Measurements from ENCODE around the gene FBN1. TPM values are rescaled to one million over a fixed set of nuclear protein-coding genes. Genes with fewer than 3 reads are reported as not detected.

FBN1 gene
- total and polyA plus RNA-seq, 2 experiments from 2014 or later: 1.9 to 3.8 TPM

DNA sequence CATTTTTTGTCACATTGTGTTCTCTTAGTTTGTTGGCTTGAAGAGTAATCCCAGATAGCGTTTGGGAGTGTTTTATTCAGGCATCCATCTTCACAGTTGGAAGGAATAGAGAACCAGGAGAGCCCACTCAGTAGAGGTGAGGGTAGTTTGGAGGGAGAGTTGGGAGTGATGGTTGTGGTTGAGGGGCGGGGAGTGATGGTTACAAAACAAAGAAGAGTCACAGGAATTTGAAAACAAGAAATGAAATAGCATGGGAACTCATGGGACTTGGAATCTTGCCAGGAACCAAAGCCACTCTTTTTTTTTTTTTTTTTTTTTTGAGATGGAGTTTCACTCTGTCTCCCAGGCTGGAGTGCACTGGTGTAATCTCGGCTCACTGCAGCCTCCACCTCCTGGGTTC, 278.0 kb downstream of the FBN1 start:
- no peaks in the 10 kb centered on the region for H4K20me1 ChIP-seq (replicated peaks; ENCODE audit: insufficient read depth)
- Mint-ChIP-seq H3K4me1 (no peaks in the 10 kb centered on the region), H3K4me3 (no peak overlapping the region), H3K27ac (no peak overlapping the region), H3K9me3 (no peaks in the 10 kb centered on the region), H3K27me3 (ENCODE audit: insufficient read depth, low read depth, poor library complexity) (peaks cover 2% of the 10 kb centered on the region), H3K36me3 (ENCODE audit: low read depth) (no peaks in the 10 kb centered on the region)
- H3F3A ChIP-seq (replicated peaks; ENCODE audit: low read depth): no peaks in the 10 kb centered on the region
- H3K27me3 ChIP-seq (ENCODE audit: insufficient read depth): no peaks in the 10 kb centered on the region
- no peak overlapping the region for H2AFZ ChIP-seq
- no peaks in the 10 kb centered on the region for H3K79me2 ChIP-seq (replicated peaks; ENCODE audit: insufficient read depth)
- no peaks in the 10 kb centered on the region for H3K4me1 ChIP-seq (ENCODE audit: insufficient read depth)
- H3K4me3 ChIP-seq: no peak overlapping the region
- H3K4me2 ChIP-seq: no peak overlapping the region
- no peak for DNase-seq (ENCODE audit: low spot score)
- TF ChIP-seq JUNB (IDR thresholded peaks at IDR 0.05; ENCODE audit: unreplicated experiment): no peak
- TF ChIP-seq, protein P1, sequence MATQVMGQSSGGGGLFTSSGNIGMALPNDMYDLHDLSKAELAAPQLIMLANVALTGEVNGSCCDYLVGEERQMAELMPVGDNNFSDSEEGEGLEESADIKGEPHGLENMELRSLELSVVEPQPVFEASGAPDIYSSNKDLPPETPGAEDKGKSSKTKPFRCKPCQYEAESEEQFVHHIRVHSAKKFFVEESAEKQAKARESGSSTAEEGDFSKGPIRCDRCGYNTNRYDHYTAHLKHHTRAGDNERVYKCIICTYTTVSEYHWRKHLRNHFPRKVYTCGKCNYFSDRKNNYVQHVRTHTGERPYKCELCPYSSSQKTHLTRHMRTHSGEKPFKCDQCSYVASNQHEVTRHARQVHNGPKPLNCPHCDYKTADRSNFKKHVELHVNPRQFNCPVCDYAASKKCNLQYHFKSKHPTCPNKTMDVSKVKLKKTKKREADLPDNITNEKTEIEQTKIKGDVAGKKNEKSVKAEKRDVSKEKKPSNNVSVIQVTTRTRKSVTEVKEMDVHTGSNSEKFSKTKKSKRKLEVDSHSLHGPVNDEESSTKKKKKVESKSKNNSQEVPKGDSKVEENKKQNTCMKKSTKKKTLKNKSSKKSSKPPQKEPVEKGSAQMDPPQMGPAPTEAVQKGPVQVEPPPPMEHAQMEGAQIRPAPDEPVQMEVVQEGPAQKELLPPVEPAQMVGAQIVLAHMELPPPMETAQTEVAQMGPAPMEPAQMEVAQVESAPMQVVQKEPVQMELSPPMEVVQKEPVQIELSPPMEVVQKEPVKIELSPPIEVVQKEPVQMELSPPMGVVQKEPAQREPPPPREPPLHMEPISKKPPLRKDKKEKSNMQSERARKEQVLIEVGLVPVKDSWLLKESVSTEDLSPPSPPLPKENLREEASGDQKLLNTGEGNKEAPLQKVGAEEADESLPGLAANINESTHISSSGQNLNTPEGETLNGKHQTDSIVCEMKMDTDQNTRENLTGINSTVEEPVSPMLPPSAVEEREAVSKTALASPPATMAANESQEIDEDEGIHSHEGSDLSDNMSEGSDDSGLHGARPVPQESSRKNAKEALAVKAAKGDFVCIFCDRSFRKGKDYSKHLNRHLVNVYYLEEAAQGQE (IDR thresholded peaks at IDR 0.05; ENCODE audit: unreplicated experiment): no peak
- no peak for TF ChIP-seq EZH2 (IDR thresholded peaks at IDR 0.05; ENCODE audit: low read depth, unreplicated experiment)
- TF ChIP-seq ZNF114 (CRISPR knock-in tag; IDR thresholded peaks at IDR 0.05): no peak
- TF ChIP-seq POLR2AphosphoS5 (IDR thresholded peaks at IDR 0.05; ENCODE audit: low read depth): no peak
- TF ChIP-seq, protein P2, sequence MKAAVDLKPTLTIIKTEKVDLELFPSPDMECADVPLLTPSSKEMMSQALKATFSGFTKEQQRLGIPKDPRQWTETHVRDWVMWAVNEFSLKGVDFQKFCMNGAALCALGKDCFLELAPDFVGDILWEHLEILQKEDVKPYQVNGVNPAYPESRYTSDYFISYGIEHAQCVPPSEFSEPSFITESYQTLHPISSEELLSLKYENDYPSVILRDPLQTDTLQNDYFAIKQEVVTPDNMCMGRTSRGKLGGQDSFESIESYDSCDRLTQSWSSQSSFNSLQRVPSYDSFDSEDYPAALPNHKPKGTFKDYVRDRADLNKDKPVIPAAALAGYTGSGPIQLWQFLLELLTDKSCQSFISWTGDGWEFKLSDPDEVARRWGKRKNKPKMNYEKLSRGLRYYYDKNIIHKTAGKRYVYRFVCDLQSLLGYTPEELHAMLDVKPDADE (IDR thresholded peaks at IDR 0.05): no peak
- no peak for TF ChIP-seq NANOG (IDR thresholded peaks at IDR 0.05; ENCODE audit: borderline replicate concordance)
- TF ChIP-seq ZNF331 (CRISPR knock-in tag; IDR thresholded peaks at IDR 0.05; ENCODE audit: low read depth): no peak
- TF ChIP-seq, protein P3, sequence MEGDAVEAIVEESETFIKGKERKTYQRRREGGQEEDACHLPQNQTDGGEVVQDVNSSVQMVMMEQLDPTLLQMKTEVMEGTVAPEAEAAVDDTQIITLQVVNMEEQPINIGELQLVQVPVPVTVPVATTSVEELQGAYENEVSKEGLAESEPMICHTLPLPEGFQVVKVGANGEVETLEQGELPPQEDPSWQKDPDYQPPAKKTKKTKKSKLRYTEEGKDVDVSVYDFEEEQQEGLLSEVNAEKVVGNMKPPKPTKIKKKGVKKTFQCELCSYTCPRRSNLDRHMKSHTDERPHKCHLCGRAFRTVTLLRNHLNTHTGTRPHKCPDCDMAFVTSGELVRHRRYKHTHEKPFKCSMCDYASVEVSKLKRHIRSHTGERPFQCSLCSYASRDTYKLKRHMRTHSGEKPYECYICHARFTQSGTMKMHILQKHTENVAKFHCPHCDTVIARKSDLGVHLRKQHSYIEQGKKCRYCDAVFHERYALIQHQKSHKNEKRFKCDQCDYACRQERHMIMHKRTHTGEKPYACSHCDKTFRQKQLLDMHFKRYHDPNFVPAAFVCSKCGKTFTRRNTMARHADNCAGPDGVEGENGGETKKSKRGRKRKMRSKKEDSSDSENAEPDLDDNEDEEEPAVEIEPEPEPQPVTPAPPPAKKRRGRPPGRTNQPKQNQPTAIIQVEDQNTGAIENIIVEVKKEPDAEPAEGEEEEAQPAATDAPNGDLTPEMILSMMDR (conservative IDR thresholded peaks at IDR 0.05; ENCODE audit: low read depth in 2 of 2): no peak
- no peak for TF ChIP-seq CREB1 (CRISPR knock-in tag; IDR thresholded peaks at IDR 0.05; ENCODE audit: low read depth)
- TF ChIP-seq STAT1 (IDR thresholded peaks at IDR 0.05; ENCODE audit: unreplicated experiment): no peak
- no peak for TF ChIP-seq EZH2phosphoT487 (IDR thresholded peaks at IDR 0.05; ENCODE audit: unreplicated experiment)
- TF ChIP-seq, protein P4, sequence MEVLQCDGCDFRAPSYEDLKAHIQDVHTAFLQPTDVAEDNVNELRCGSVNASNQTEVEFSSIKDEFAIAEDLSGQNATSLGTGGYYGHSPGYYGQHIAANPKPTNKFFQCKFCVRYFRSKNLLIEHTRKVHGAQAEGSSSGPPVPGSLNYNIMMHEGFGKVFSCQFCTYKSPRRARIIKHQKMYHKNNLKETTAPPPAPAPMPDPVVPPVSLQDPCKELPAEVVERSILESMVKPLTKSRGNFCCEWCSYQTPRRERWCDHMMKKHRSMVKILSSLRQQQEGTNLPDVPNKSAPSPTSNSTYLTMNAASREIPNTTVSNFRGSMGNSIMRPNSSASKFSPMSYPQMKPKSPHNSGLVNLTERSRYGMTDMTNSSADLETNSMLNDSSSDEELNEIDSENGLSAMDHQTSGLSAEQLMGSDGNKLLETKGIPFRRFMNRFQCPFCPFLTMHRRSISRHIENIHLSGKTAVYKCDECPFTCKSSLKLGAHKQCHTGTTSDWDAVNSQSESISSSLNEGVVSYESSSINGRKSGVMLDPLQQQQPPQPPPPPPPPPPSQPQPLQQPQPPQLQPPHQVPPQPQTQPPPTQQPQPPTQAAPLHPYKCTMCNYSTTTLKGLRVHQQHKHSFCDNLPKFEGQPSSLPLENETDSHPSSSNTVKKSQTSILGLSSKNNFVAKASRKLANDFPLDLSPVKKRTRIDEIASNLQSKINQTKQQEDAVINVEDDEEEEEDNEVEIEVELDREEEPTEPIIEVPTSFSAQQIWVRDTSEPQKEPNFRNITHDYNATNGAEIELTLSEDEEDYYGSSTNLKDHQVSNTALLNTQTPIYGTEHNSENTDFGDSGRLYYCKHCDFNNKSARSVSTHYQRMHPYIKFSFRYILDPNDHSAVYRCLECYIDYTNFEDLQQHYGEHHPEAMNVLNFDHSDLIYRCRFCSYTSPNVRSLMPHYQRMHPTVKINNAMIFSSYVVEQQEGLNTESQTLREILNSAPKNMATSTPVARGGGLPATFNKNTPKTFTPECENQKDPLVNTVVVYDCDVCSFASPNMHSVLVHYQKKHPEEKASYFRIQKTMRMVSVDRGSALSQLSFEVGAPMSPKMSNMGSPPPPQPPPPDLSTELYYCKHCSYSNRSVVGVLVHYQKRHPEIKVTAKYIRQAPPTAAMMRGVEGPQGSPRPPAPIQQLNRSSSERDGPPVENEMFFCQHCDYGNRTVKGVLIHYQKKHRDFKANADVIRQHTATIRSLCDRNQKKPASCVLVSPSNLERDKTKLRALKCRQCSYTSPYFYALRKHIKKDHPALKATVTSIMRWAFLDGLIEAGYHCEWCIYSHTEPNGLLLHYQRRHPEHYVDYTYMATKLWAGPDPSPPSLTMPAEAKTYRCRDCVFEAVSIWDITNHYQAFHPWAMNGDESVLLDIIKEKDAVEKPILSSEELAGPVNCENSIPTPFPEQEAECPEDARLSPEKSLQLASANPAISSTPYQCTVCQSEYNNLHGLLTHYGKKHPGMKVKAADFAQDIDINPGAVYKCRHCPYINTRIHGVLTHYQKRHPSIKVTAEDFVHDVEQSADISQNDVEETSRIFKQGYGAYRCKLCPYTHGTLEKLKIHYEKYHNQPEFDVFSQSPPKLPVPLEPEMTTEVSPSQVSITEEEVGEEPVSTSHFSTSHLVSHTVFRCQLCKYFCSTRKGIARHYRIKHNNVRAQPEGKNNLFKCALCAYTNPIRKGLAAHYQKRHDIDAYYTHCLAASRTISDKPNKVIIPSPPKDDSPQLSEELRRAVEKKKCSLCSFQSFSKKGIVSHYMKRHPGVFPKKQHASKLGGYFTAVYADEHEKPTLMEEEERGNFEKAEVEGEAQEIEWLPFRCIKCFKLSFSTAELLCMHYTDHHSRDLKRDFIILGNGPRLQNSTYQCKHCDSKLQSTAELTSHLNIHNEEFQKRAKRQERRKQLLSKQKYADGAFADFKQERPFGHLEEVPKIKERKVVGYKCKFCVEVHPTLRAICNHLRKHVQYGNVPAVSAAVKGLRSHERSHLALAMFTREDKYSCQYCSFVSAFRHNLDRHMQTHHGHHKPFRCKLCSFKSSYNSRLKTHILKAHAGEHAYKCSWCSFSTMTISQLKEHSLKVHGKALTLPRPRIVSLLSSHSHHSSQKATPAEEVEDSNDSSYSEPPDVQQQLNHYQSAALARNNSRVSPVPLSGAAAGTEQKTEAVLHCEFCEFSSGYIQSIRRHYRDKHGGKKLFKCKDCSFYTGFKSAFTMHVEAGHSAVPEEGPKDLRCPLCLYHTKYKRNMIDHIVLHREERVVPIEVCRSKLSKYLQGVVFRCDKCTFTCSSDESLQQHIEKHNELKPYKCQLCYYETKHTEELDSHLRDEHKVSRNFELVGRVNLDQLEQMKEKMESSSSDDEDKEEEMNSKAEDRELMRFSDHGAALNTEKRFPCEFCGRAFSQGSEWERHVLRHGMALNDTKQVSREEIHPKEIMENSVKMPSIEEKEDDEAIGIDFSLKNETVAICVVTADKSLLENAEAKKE (CRISPR knock-in tag; IDR thresholded peaks at IDR 0.05): no peak
- H3K9me2 ChIP-seq (ENCODE audit: insufficient read depth): 0 out of 2 replicates have a peak, but pooled peaks cover 3% of the 10 kb centered on the region
- ATAC-seq: no peak
- H3K27ac ChIP-seq (ENCODE audit: low read depth): no peak overlapping the region
- H3K36me3 ChIP-seq (ENCODE audit: insufficient read depth): no peaks in the 10 kb centered on the region
